ENCODE data around the gene SLCO4C1. TPM values are rescaled to one million over a fixed set of nuclear protein-coding genes. Genes with fewer than 3 reads are reported as not detected.

Gene SLCO4C1
- total RNA-seq, 4 donors from 2014 or later, result 0.09 to 0.76 TPM; not detected in 2

DNA sequence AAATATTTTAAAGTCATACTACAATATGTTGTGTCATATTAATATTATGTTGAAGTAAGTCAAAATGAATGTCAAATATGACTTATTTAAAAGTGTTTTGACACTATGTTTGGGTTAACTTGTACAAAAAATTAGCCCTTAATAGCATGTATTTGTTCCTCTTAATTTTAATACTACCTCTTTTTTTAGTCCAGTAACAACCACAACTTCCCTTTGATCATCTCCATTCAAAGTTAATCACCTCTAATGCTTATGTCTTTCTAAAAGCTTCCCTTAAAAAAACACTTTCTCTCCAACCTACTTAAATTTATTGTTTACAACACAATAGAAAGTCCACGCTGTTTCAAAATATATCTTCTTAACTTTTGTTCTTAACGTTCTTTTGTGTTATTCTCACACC, 9.6 kb downstream of the SLCO4C1 start:
- no peak overlapping the region for H3K4me3 ChIP-seq
- H3K4me1 ChIP-seq, result no peaks in the 10 kb centered on the region
- no peaks in the 10 kb centered on the region for H3K27me3 ChIP-seq
- TF ChIP-seq, protein P1, sequence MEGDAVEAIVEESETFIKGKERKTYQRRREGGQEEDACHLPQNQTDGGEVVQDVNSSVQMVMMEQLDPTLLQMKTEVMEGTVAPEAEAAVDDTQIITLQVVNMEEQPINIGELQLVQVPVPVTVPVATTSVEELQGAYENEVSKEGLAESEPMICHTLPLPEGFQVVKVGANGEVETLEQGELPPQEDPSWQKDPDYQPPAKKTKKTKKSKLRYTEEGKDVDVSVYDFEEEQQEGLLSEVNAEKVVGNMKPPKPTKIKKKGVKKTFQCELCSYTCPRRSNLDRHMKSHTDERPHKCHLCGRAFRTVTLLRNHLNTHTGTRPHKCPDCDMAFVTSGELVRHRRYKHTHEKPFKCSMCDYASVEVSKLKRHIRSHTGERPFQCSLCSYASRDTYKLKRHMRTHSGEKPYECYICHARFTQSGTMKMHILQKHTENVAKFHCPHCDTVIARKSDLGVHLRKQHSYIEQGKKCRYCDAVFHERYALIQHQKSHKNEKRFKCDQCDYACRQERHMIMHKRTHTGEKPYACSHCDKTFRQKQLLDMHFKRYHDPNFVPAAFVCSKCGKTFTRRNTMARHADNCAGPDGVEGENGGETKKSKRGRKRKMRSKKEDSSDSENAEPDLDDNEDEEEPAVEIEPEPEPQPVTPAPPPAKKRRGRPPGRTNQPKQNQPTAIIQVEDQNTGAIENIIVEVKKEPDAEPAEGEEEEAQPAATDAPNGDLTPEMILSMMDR (IDR thresholded peaks at IDR 0.05), result no peak
- TF ChIP-seq POLR2A (IDR thresholded peaks at IDR 0.05), result no peak
- no peaks in the 10 kb centered on the region for H3K9me3 ChIP-seq
- H3K36me3 ChIP-seq, result no peaks in the 10 kb centered on the region
- DNase-seq, result no peak
- H3K27ac ChIP-seq, result no peak overlapping the region
- intact Hi-C loops (cut with DNase I; ENCODE audit: low total_unique reads), result no loop called here

DNA sequence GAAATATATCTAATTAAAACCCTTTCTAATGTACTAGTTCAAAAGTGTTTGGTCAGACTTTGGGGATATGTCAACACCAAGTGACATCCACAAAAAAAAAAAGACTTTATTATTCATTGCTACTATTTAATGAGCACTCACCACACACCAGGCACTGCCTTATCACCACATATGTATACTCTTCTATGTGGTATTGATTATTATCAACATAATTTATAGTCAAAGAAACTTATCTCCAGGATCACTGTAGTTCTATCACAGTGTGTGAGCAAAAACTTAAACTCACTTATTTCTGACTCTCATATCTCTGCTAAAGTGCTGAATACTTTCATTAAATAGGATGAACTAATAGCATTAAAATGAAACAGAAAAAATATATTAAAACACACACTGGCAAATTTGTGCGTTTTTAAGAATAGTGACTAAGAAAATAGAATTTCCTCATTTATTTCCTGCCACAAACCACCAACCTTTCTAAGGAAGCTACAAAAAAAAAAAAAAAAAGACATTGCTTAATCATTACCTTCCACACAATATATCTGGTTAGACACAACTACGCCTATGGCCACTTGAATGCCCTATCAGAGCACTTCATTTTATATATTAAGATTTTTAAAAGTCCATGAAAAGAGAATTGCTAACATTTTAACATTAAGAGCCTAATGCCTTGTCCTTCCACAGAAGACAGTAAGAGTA, 12.8 kb downstream of the SLCO4C1 start:
- no peak for DNase-seq
- no peak overlapping the region for H3K4me3 ChIP-seq
- no peaks in the 10 kb centered on the region for H3K27me3 ChIP-seq
- intact Hi-C loops (cut with DNase I; ENCODE audit: low total_unique reads), result no loop called here
- H3K4me1 ChIP-seq, result no peaks in the 10 kb centered on the region
- H3K9me3 ChIP-seq, result no peaks in the 10 kb centered on the region
- no peak for TF ChIP-seq POLR2A (IDR thresholded peaks at IDR 0.05)
- TF ChIP-seq, protein P1 (IDR thresholded peaks at IDR 0.05), result no peak
- H3K36me3 ChIP-seq, result no peaks in the 10 kb centered on the region
- H3K27ac ChIP-seq, result no peak overlapping the region

DNA sequence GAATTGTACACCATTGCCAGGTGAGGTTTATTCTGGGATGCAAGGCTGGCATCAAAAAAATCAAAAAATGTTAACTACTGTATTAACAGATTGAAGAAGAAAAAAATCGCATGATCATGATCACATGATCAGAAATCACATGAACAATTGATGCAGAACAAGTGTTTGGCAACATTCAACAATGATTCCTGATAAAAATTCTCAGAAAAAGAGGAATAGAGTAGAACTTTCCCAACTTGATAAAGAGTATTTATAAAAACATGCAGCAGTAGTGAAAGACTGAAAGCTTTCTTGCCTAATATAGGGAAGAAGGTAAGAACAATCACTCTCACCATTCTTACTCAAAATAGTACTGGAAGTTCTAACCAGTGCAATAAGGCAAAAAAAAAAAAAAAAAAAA, 16.4 kb downstream of the SLCO4C1 start:
- DNase-seq, result no peak
- Histone ChIP-seq H3K36me3 (no peaks in the 10 kb centered on the region), H3K27ac (no peak overlapping the region), H3K9me3 (no peaks in the 10 kb centered on the region), H3K4me1 (no peaks in the 10 kb centered on the region), H3K27me3 (no peaks in the 10 kb centered on the region), H3K4me3 (no peak overlapping the region)
- intact Hi-C loops (cut with DNase I; ENCODE audit: low total_unique reads), result no loop called here
- no peak for TF ChIP-seq POLR2A (IDR thresholded peaks at IDR 0.05)
- TF ChIP-seq, protein P1 (IDR thresholded peaks at IDR 0.05), result no peak

DNA sequence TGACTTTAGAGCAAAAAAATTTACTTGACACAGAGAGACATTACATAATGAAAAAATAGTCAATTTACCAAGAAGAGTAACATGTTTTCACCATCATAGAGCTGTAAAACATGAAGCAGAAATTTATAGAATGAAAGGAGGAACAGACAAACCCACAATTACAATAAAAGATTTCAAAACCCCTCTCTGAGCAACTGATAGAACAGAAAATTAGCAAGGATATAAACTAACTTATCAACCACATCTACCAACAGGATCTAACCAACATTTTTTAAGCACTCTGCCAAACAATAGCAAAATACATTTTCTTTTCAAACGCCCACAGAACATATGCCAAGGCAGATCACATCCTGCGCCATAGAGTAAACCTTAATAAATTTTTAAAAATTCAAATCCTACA, 17.9 kb downstream of the SLCO4C1 start:
- intact Hi-C loops (cut with DNase I; ENCODE audit: low total_unique reads), result no loop called here

DNA sequence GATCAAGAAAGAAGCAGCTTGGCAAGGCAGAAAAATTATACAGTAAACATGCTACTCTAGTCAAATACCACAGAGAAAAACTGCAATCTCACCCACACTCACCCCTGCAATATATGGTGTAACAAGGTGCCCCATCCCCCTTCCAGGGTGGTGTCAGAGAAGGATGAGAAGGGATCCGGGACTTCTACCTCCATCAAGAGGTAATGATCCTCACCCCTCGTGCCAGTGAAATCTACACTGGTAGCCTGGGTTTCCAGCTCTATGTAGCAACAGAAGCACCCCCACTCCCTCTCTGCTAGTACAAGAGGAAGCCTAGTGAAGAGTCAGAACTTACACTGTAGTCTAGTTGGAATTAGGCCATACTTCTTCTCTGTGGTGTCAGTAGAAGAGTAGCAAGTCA, 18.9 kb downstream of the SLCO4C1 start:
- H3K27ac ChIP-seq, result no peak overlapping the region
- DNase-seq, result no peak
- no peaks in the 10 kb centered on the region for H3K9me3 ChIP-seq
- no peaks in the 10 kb centered on the region for H3K4me1 ChIP-seq
- intact Hi-C loops (cut with DNase I; ENCODE audit: low total_unique reads), result no loop called here
- TF ChIP-seq, protein P1 (IDR thresholded peaks at IDR 0.05), result no peak
- no peak for TF ChIP-seq POLR2A (IDR thresholded peaks at IDR 0.05)
- H3K27me3 ChIP-seq, result no peaks in the 10 kb centered on the region
- no peaks in the 10 kb centered on the region for H3K36me3 ChIP-seq
- H3K4me3 ChIP-seq, result no peak overlapping the region

More for the DNA sequence above, 17.9 kb downstream of the SLCO4C1 start:
- Histone ChIP-seq H3K27ac (no peak overlapping the region), H3K9me3 (no peaks in the 10 kb centered on the region), H3K36me3 (no peaks in the 10 kb centered on the region), H3K4me3 (no peak overlapping the region), H3K4me1 (no peaks in the 10 kb centered on the region), H3K27me3 (no peaks in the 10 kb centered on the region)
- no peak for TF ChIP-seq POLR2A (IDR thresholded peaks at IDR 0.05)
- TF ChIP-seq, protein P1 (IDR thresholded peaks at IDR 0.05), result no peak
- no peak for DNase-seq
